ENCODE data around the gene DNAH10. TPM values are rescaled to one million over a fixed set of nuclear protein-coding genes. Genes with fewer than 3 reads are reported as not detected.

Gene DNAH10
- total and polyA plus RNA-seq, 2 of the 13 experiments (the other 11 are each of a cell fraction or from before 2014, with no cell fraction given): 0.01 to 0.02 TPM

DNA sequence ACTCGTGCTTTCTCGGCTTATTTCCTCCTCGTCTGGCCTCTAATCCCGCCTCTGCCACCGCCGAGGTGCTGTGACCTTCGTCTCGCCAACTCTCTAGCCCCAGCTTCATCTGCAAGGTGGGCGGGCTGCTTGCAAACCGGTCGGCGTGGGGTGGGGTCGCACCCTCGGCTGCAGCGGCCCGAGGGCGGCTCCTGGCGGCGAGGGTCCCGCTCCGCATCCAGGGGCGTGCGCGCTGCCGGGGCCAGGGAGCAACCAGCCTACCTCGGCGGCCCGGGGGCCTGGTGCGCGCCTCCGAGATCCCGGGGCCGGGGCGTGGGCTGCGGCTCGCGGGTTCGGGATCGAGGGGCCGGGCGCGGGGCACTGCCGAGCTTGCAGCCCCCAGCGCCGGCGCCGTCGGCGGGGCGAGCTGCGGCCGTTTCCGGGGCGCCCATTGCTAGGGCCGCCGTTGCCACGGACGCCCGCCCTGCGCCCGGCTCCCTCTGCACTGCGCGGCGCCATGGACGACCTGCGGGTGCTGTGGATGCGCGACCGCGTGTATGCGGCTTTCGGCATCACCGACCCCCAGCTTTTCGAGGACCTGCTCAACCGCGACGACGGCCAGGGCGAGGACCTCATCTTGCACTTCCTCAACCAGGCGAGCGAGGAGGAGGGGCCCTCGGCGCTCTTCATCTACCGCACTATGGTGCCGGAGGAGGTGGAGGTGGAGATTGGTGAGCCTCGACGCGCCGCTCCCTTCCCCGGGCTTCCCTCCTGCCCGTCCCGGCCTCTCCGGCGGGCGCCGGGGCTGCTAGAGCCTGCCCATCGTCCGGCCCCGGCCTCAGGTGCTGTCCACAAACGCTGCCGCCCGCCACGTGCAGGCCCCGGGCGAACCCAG is at the start of gene DNAH10 (continued):
- TF ChIP-seq HOMEZ (CRISPR knock-in tag; IDR thresholded peaks at IDR 0.05; ENCODE audit: low read depth) (0 out of 2 replicates have a peak, but pooled peaks have one; percentile 16), ARNT (IDR thresholded peaks at IDR 0.05) (no peak), ZNF597 (CRISPR knock-in tag; IDR thresholded peaks at IDR 0.05) (no peak), NFYC (CRISPR knock-in tag; IDR thresholded peaks at IDR 0.05) (no peak), SP140L (CRISPR knock-in tag; IDR thresholded peaks at IDR 0.05; ENCODE audit: borderline replicate concordance) (no peak), PCBP2 (optimal IDR thresholded peaks at IDR 0.05; ENCODE audit: low read depth, low read length, poor library complexity, severe bottlenecking) (no peak), ZNF724P (CRISPR knock-in tag; IDR thresholded peaks at IDR 0.05; ENCODE audit: borderline replicate concordance) (0 out of 2 replicates have a peak, but pooled peaks have one; percentile 50), ZNF451 (CRISPR knock-in tag; IDR thresholded peaks at IDR 0.05) (0 out of 2 replicates have a peak, but pooled peaks have one; percentile 40), ZHX2 (IDR thresholded peaks at IDR 0.05; ENCODE audit: low read depth) (no peak), ZHX2 (CRISPR knock-in tag; IDR thresholded peaks at IDR 0.05; ENCODE audit: borderline replicate concordance) (no peak), CENPT (CRISPR knock-in tag; IDR thresholded peaks at IDR 0.05; ENCODE audit: low read depth) (no peak), ATF4 (CRISPR knock-in tag; IDR thresholded peaks at IDR 0.05) (no peak), MTERF4 (CRISPR knock-in tag; IDR thresholded peaks at IDR 0.05) (no peak), ZMYM4 (CRISPR knock-in tag; IDR thresholded peaks at IDR 0.05) (0 out of 2 replicates have a peak, but pooled peaks have one; percentile 30), KDM3A (CRISPR knock-in tag; IDR thresholded peaks at IDR 0.05; ENCODE audit: low read depth) (no peak)
- TF ChIP-seq, protein P1, sequence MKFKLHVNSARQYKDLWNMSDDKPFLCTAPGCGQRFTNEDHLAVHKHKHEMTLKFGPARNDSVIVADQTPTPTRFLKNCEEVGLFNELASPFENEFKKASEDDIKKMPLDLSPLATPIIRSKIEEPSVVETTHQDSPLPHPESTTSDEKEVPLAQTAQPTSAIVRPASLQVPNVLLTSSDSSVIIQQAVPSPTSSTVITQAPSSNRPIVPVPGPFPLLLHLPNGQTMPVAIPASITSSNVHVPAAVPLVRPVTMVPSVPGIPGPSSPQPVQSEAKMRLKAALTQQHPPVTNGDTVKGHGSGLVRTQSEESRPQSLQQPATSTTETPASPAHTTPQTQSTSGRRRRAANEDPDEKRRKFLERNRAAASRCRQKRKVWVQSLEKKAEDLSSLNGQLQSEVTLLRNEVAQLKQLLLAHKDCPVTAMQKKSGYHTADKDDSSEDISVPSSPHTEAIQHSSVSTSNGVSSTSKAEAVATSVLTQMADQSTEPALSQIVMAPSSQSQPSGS (CRISPR knock-in tag; IDR thresholded peaks at IDR 0.05): no peak
